Activated CD4-positive, CD25-positive, alpha-beta regulatory T cell treated with anti-CD3 and anti-CD28 coated beads, Interleukin-2, amount 50 U/mL, for 72 hours (primary cell): ENCODE measurements around the gene IGFALS.
A peak's percentile ranks its signal among the peaks of the same experiment; 100 is the strongest.

Source experiments
- DNase-seq: peaks from one replicate; pipeline ENCODE4 v3.0.0; 2021

Gene IGFALS

DNA sequence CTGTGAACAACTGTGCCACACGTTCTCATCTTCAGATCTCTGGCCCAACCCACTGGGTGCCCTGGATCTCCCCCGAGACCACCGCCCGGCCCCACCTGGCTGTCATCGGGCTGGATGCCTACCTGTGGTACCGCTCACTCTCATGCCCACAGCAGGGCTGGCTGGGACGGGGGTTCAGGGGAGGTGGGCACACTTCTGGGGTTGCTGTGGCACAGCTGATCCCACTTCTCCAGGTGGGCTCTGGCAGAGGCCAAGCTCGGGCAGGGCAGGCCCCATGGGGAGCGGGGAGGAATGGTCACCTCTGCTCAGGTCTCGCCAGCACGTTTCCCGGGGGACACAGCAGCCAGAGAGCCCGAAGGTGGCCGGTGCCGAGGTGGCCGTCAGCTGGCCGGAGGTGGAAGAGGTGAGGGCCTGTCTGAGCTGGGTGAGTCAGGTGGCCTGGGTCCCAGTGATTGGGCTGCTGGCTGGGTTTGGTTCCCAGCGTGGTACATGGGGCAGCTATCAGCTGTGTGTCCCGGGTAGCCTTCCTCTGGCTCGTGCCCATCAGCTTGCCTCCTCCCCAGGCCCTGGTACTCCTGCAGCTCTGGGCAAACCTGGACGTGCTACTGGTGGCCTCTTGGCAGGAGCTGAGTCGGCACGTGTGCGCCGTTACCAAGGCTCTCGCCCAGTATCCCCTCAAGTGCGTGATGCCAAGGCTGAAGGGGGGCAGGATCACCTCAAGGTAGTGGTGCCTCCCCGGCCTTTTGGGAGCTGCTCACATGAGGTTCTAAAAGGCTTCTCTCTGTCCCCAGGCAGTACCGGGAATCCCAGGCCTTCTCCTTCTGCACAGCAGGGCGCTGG lies 18.3 kb downstream of the IGFALS start:
- DNase-seq: no peak

- DNase-seq: no peak
These were observed 19.1 kb downstream of the IGFALS start for GRCh38 chr16:1774448-1774780.

DNA sequence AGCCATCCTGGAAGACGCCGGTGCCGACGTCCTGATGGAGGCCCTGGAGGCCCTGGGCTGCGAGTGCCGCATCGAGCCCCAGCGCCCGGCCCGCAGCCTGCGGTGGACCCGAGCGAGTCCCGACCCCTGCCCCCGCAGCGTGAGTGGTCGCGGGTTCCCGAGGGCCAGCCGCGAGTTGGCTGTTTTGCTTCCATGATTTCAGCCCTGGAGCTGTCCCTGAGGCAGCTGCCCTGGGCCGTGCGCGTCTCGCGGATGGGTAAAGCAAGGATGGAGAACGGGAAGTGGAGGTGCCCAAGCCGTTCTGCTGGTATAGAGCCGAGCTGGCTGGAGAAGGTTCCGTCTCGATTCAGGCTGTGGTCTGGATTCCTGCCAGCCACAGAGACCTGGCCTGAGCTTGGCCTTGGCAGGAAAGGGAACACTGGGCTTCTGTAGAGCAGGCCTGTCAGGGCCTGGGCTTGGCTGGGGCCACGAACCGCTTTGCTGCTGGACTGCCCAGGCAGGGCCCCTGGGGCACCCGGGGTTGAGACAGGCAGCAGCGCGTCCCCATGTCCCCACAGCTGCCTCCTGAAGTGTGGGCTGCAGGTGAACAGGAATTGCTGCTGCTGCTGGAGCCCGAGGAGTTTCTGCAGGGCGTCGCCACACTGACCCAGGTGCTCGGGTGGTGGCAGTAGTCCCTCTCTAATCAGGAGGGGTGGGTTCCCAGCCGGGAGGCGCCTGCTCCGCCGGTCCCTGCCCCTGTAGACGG lies 19.6 kb downstream of the IGFALS start:
- no peak for DNase-seq

DNA sequence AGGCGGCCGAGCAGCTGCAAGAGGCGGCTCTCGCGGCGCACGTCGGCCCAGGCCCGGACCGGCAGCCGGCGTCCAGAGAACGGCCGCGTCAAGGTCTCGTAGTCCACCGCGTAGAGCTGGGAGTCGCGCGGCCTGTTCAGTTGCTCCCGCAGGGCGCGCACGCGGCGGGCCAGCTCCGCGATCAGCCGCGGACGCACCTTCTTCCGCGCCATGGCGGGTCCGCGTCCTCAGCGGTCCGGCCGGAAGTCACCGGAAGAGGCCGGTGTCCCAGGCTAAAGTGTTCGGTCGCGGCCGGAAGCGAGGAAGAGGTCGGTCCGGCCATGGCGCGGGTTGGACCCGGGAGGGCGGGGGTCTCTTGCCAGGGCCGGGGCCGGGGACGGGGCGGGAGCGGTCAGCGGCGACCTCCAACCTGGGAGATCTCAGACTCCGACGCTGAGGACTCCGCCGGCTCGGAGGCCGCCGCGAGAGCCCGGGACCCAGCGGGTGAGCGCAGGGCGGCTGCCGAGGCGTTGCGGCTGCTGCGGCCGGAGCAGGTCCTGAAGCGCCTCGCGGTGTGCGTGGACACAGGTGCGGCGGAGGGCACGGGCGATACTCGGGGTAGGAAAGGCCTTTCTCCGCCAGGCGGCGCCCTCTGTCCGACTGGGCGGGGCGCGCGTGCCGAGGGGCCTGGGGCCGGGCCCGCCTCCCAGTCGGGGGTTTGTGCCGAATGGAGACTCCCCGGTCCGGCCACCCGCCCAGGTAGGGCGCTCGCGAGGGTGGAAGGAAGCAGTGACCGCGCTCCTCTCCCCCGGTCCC lies 20.4 kb downstream of the IGFALS start, which contains the start of gene MRPS34:
TSS of gene MRPS34 (minus strand) at position 227 of the 795 bp plus-strand sequence. CDS start at position 212, 15 bp downstream.
- DNase-seq: peak; percentile 86

DNA sequence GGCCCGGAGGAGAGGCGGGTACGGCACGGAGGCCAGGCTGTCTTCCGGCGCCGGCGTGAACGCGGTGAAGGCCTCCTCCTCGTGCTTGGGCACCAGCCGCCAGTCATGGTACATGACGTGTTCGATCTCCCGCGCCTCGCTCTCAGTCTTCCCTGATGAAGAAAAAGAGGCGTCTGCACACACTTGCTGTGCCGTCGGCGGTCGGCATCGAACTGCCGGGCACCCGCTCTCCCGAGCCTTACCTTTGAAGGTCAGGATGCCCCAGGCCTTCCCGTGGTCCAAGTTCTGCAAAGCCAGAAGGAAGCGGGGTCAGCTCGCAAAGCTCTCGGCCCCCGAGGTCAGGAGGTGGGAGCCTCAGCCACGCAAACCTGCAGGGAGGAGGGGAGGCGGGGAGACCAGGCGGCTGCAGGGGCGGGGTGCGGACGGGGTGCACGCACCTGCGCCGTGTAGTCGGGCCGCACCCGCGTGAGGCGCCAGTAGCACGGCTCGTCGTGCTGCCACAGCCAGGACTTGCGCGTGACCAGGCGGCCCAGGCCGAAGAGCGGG lies 21.1 kb downstream of the IGFALS start, which contains the start of gene EME2:
TSS of gene EME2 (plus strand) at position 449 of the 546 bp plus-strand sequence. CDS start 418 bp downstream, outside the sequence.
- peak; percentile 61 for DNase-seq

GRCh38 chr16:1771864-1772361 lies 21.6 kb downstream of the IGFALS start:
- no peak for DNase-seq

GRCh38 chr16:1771188-1771863 lies 22.2 kb downstream of the IGFALS start, which contains the start of gene NME3:
NME3 (minus strand) TSS chr16:1771543; CDS start chr16:1771534, 9 bp downstream.
- peak; percentile 86 for DNase-seq

- DNase-seq: peak; percentile 64
These were observed 22.9 kb downstream of the IGFALS start for GRCh38 chr16:1770328-1771187.

GRCh38 chr16:1769402-1770300 lies 23.9 kb downstream of the IGFALS start:
- no peak for DNase-seq

DNA sequence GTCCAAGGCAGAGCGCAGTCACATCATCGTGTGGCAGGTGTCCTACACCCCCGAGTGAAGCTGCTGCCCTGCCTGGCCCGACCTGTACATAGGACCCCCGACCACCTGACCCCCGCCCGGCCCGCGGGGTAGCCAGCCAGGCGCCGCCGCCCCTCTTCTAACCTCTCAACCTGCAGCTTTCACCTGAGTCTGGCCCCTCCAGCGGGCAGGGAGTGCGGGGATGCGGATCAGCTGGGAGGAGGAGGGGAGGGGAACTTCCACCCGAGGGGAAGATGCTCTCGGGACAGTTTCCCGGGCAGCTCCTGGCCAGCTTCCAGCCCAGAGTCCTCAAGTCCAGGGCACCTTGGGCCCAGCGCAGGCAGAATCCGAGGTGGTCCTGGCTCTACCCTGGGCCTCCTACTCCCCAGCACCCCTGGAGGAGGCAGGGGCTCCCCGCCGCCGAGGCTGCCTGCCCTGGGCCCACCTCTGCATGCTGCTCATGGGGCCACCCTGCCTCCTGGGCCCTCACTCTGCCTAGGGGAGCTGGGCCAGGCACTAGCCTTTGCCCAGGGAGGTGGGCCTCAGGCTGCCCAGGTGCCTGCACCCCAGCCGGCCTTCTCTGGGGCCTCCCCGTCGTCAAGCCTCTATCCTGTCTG lies 24.6 kb downstream of the IGFALS start:
- DNase-seq: no peak

DNA sequence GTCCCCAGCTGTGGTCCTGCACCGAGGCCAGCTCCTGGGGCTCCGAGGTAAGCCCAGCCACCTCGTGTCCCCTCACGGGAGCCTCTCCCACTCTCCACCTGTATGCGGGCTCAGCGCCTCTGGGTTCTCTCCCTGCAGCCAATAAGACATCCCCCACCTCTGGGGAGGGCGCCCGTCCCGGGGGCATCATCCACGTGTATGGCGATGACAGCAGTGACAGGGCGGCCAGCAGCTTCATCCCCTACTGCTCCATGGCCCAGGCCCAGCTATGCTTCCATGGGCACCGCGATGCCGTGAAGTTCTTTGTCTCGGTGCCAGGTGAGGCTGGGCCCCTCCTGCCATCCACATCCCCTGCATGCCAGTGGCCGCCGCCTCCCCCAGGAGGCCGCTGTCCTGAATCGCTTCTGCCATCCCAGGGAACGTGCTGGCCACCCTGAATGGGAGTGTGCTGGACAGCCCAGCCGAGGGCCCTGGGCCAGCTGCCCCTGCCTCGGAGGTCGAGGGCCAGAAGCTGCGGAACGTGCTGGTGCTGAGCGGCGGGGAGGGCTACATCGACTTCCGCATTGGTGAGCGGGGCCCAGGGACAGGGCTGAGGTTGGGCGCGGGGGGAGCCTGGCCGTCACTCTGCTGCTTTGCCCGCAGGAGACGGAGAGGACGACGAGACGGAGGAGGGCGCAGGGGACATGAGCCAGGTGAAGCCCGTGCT lies 25.3 kb downstream of the IGFALS start:
- DNase-seq: no peak

- no peak for DNase-seq
These were observed 26.1 kb downstream of the IGFALS start for GRCh38 chr16:1767116-1767994.

DNA sequence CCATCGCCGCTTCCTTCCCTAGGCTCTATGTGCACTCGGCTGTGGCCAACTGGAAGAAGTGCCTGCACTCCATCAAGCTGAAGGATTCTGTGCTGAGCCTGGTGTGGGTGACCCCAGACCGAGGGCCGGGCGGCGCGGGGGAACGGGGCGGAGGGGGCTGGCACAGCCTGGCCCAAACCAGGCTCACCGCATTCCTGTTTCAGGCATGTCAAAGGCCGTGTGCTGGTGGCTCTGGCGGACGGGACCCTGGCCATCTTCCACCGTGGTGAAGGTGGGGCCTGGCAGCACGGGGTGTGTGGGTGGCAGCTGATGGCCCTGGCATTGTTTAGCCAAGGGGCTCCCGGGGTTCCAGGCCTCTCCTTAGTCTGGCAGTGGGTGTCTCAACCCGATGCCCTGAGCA lies 26.8 kb downstream of the IGFALS start:
- no peak for DNase-seq

DNA sequence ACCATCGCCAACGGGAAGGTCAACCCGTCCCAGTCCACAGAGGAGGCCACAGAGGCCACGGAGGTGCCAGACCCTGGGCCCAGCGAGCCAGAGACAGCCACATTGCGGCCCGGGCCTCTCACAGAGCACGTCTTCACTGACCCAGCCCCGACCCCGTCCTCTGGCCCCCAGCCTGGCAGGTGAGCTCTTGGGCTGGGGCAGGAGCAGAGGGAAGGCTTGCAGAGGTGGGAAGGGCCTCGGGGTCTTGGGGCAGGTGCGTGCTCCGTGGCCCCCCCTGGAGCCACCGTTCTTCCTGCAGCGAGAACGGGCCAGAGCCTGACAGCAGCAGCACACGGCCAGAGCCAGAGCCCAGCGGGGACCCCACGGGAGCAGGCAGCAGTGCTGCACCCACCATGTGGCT lies 27.3 kb downstream of the IGFALS start:
- no peak for DNase-seq

- no peak for DNase-seq
These were observed 27.7 kb downstream of the IGFALS start for GRCh38 chr16:1765826-1766225.

DNA sequence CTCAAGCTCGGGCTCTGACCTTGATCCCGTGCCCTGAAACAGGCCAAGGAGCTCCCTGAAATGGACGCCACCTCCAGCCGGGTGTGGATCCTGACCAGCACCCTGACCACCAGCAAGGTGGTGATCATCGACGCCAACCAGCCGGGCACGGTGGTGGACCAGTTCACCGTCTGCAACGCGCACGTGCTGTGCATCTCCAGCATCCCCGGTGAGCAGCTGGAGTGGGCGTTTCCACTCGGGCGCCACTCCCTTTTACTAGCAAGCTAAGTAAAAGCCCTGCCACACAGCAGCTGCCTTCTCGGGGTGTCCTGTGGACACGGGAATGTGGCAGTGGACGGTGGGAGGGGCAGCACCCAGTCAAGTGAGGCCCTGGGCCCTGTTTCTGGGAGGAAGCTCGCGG lies 28.5 kb downstream of the IGFALS start:
- no peak for DNase-seq
